HG03469 (cell line): ENCODE data around the gene WDFY2.

ENCODE experiments used
- ATAC-seq: cut with Tn5 transposase; IDR thresholded peaks from one replicate; pipeline ENCODE4 v1.9.1; 2021; ENCODE audit warnings: mild to moderate bottlenecking, moderate library complexity, moderate number of reproducible peaks; ENCODE audit not compliant: unreplicated experiment

Gene WDFY2

DNA sequence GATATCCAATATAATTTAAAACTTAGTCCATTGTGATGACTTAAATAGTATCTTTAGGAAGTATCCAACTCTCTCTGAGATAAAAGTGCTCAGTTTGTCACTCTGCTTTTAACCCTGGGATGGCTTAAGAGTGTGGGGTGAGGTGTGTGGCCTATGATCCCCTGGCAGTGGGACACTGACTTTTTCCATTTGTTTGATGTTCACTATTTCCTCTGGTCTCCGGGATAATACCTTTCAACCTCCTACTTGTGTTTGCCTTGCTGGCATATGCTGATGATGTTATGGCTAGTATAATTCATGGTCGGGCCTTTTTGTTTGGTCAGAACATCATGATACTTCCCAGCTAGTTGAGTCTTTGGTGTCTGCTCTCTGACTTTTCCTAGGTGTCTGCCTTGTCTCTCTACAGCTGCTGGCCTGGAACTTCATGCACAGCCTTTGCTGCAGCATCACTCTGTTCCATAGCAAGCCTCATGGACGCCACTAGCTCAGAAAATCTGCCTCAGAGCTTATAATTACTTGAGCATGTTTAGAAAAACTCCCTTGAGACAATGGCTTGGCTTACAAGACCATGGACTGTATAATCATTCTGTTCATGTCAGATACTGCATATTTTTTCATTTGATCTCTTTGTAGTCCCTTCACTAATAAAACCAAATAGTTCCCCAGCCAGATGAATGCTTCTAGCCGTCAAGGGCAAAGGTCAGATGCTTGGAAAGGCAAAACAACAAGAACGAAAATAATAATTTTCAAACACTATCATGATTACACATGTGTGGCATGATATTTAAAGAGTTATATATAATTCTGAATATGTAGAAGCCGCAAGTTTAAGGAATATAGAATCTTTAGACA, 75.2 kb downstream of the WDFY2 start:
- no peak for ATAC-seq

DNA sequence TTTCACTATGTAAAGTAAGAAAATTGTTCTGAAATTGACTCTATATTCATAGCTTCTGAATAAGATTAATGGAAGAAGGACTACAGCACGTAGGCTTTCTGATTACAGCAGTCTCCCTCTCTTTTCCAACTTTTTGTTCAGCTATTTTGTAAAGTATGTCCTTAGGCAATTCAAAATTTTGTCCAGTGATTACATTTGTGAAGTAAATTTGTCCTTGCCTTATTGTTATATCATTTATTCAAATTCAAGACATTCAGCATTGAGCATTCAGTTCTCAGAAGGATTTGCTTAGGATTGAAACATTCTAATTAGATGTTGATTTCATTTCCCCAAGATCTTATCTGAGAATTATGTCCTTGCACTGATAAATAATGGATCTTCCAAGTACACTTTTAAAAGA, 76.6 kb downstream of the WDFY2 start:
- ATAC-seq, result no peak

DNA sequence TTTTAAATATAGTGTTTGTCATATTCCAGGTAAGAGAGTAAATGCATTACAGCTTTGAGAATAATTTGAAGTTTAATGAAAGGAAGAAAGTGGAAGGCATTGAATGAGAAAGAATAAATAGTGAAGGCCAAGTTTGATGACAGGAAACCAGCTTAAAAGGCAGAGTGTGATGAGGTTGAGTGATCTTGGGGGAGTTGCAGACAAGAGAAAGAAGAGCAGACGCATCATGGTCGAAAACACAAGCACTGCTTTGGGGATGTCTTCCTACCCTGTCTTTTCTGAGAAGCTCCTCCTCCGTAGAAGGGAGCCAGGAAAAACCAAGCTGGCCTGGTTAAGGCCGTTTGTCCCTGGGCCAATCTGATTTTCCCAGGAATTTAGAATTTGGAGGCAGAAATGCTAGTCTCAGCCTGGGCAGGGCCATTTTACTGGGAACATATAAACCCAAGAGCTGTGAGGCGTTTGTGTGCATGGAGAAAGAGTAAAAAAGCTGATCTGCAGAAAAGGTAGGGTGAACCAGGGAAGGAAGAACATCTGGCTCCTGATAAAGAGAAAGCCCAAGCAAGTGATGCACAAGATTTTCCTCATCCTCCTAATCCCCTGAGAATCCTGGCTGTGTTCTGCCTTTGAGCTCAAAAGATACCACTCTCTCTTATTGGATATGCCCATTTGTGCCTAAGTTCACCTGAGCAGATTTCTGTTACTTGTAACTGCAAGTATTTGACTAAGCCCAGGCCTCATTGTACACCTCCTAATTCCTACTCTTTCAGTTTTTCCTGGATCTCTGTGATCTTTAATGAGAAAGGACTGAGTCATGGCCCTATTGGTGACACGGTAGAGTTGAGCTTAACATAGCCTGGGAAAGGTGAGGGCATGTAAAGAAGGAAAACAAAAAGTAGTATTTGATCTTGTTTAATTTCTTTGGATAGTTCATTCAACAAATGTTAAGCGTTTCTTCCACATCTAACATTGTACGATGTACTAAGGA, 80.0 kb downstream of the WDFY2 start:
- no peak for ATAC-seq

- ATAC-seq, result no peak
These were observed 81.2 kb downstream of the WDFY2 start for GRCh38 chr13:51665456-51665855.

- no peak for ATAC-seq
These were observed 82.1 kb downstream of the WDFY2 start for GRCh38 chr13:51666374-51666773.

DNA sequence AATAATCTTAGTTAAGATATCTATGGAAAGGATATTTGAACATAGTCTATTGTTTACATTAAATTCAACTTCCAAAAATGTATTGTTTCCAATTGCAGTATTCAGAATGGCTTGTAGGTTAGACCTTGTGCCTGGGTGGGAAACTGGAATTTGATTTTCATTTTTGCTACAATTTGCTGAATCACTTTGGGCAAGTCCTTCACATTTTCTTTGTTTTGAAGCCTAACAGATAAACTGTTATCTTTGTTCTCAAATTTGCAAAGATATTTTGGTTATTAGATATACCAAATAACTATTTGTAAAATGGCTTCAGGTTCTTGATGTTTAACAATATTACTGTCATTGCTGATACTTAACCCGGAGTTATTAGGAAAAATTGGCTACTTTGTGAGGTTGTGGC, 82.6 kb downstream of the WDFY2 start:
- ATAC-seq, result no peak

DNA sequence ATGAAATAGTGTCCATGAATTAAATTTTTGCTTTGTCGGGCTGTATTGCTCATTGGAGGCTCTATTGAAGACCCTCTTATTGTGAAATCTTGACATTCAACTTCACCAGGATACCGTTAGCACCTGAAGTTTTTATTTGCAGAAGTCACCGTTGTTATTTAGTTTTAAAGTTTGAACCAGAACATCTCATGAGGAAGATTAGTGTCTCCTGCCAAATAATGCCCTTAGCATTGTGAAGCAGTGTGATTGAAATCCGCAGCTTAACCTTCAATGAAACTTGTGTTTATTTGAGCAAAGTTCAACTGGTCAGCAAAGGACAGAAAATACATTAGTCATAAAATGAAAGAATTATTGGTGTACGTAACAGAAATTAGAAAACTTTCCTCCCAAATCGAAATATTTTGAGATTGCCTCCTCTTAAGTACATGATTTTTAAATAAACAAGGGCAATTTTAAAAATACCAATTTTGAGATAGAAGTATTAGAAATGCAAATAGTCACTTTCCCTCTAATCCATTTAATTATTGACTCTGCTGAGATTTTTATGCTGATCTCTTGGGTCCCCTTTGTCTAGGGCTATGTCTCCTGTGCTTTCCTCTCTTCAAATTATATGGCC, 84.4 kb downstream of the WDFY2 start:
- no peak for ATAC-seq

GRCh38 chr13:51673165-51673564, 88.9 kb downstream of the WDFY2 start:
- ATAC-seq, result no peak

- no peak for ATAC-seq
These were observed 90.0 kb downstream of the WDFY2 start for GRCh38 chr13:51674276-51674675.

GRCh38 chr13:51675385-51675784, 91.1 kb downstream of the WDFY2 start:
- ATAC-seq, result no peak

DNA sequence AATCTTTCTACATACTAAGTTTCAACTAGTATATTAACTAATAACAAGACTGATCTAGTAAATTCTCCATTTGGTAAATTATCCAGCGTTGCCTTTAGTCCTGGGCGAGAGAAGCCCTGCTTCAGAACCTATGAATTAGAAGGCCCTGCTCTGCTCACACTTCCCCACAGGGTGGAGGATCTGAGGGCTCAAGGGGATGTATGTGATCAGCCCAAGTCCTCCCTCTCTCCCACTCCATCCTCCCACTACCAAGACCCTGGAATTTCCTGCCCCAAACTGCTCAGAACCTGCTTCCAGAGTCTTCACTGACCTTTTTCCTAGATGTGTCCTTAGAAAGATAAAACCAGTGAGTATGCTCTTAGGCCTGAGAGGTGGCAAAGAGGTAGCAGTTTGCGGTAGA, 91.6 kb downstream of the WDFY2 start:
- ATAC-seq, result no peak

DNA sequence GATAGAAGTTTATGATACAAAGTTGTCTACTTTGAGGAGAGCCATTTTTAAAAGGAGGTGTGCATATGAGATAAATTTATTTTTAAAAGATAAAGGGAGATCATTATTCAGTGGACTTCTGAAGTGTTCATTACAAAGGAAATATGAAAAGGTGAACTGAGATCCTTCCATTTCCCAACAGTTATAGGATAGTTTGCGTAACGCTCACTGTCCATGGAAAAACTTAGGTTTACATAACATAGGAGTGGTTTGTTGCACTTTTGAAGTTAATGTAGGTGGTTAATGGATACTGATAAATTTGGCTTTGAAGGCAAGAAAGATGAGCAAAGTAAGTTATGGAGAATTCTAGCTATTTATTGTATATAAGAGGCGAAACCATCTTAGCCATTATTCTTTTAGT, 92.5 kb downstream of the WDFY2 start:
- no peak for ATAC-seq

DNA sequence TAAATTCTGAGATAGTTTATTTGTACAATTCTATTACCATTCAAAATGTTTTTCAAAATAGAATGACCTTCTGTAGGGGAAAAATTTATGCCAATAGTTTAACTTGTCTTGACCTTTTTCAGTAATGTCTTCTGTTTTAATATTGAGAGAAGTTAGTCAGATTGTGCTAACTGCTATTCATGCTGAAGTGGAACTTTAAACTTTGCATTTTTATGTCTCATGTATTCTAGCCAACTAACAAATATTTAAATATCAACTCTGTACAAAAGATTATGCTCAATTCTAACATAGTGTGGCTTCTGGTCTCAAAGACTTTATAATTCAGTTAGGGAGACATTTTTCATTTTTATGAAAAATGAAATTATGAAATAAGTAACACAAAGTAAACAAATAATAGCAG, 94.2 kb downstream of the WDFY2 start:
- ATAC-seq, result no peak

- ATAC-seq, result no peak
These were observed 95.4 kb downstream of the WDFY2 start for GRCh38 chr13:51679616-51680015.

GRCh38 chr13:51681037-51681678, 96.9 kb downstream of the WDFY2 start:
- no peak for ATAC-seq

- no peak for ATAC-seq
These were observed 98.4 kb downstream of the WDFY2 start for GRCh38 chr13:51682686-51683085.

DNA sequence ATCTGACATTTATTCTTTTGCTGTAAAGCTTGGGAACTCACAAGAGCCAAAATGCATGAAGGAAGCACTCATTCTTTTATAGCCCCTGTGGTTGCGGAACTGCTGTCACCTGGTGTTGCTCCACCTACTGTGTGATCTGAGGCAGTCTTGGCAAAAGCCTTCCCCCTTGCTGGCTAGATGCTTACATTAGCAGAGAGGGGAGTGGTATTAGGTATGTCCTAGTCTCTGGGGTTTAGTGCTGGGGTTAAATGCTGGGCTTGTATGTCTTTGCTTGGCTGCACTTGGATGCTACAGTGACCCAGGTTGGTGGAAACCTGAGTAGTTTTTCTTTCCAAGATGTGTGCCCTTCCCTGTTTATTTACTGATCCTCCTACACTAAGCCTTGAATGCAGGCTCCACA, 99.3 kb downstream of the WDFY2 start:
- ATAC-seq, result no peak

- no peak for ATAC-seq
These were observed 99.8 kb downstream of the WDFY2 start for GRCh38 chr13:51684076-51684475.

GRCh38 chr13:51687947-51688714, 103.9 kb downstream of the WDFY2 start:
- ATAC-seq, result no peak
